ENCODE measurements around the gene SLC25A1.

Gene SLC25A1

GRCh38 chr22:19137384-19138216 lies 40.9 kb downstream of the SLC25A1 start:
- no peak for DNase-seq (ENCODE audit: low read depth)

- DNase-seq (ENCODE audit: low read depth), result no peak
Measured at GRCh38 chr22:19136915-19137314, 41.6 kb downstream of the SLC25A1 start.

- no peak for DNase-seq (ENCODE audit: low read depth)
Measured at GRCh38 chr22:19134874-19135273, 43.7 kb downstream of the SLC25A1 start.

GRCh38 chr22:19134176-19134831 lies 44.2 kb downstream of the SLC25A1 start:
- DNase-seq (ENCODE audit: low read depth), result no peak

- no peak for DNase-seq (ENCODE audit: low read depth)
Measured at GRCh38 chr22:19133561-19133960, 45.0 kb downstream of the SLC25A1 start.

GRCh38 chr22:19132693-19133400 lies 45.7 kb downstream of the SLC25A1 start:
- no peak for DNase-seq (ENCODE audit: low read depth)

- no peak for DNase-seq (ENCODE audit: low read depth)
Measured at GRCh38 chr22:19132153-19132552, 46.4 kb downstream of the SLC25A1 start.

- no peak for DNase-seq (ENCODE audit: low read depth)
Measured at GRCh38 chr22:19131685-19132015, 46.9 kb downstream of the SLC25A1 start.

- no peak for DNase-seq (ENCODE audit: low read depth)
Measured at GRCh38 chr22:19130959-19131684, 47.4 kb downstream of the SLC25A1 start, which contains the start of gene TSSK2. TSSK2 (plus strand) TSS chr22:19131308; CDS start chr22:19131400, 92 bp downstream.

- no peak for DNase-seq (ENCODE audit: low read depth)
Measured at GRCh38 chr22:19129871-19130270, 48.7 kb downstream of the SLC25A1 start.

GRCh38 chr22:19128946-19129727 lies 49.4 kb downstream of the SLC25A1 start:
- no peak for DNase-seq (ENCODE audit: low read depth)

GRCh38 chr22:19128009-19128401 lies 50.5 kb downstream of the SLC25A1 start:
- no peak for DNase-seq (ENCODE audit: low read depth)

- no peak for DNase-seq (ENCODE audit: low read depth)
Measured at GRCh38 chr22:19127329-19128008, 51.1 kb downstream of the SLC25A1 start.

GRCh38 chr22:19126309-19127273 lies 51.9 kb downstream of the SLC25A1 start:
- no peak for DNase-seq (ENCODE audit: low read depth)
